T-helper 2 cell treated with Interferon-gamma antibody and Interleukin-4, amounts not matched to agents 100 ng/mL and 5 ng/mL, for 36 hours (primary cell): ENCODE data around the gene LDLRAP1. TPM values are rescaled to one million over a fixed set of nuclear protein-coding genes. Genes with fewer than 3 reads are reported as not detected.

Experiments
- intact Hi-C: fragments of 100-400 bp; cut with micrococcal nuclease; formaldehyde crosslinking; loops from one replicate; pipeline ENCODE4 v1.15.1; 2023
- total RNA-seq: library from RNA; stranded (reverse); gene quantifications from 2 replicates; pipeline ENCODE4 v1.2.3, GENCODE V29; 2022

LDLRAP1 gene
- total RNA-seq, 1 donor from 2014 or later, result 27.5 TPM

DNA sequence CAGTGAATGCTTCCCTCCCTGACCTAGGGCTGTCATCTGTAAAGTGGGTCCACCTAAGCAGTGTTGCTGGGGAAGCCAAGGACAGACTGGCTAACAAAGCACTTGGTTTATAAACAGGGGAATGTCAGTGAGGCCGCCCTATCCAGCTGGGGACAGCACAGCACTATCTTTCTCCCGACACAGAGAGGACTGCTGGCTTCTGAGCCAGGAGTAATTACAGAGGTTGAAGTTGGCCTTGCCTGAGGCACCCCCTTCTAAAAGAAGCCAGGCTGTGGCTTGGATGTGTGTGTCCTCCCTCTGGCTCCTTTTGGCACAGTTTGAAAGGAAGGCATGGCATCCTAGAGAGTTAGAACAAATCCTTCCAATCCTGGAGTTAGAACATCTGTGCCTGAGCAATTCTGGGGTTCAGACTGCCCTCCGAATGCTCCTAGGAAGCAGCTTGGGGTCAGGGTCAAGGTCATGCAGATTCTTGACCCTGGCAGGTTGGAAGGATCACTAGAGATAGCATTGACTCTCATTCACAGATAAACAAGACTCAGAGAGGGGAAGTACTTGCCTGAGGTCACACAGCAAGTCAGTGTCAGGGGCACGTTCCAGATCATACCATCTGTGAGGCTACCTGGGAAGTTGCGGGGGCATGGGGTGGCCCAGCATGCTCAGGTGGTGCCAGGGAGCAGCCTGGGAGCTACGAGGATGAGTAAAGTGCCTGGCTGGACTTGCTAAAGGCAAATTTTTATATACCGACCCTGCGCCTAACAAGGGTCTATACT, 1.3 kb upstream of the LDLRAP1 start:
- intact Hi-C loops, result no loop called here

DNA sequence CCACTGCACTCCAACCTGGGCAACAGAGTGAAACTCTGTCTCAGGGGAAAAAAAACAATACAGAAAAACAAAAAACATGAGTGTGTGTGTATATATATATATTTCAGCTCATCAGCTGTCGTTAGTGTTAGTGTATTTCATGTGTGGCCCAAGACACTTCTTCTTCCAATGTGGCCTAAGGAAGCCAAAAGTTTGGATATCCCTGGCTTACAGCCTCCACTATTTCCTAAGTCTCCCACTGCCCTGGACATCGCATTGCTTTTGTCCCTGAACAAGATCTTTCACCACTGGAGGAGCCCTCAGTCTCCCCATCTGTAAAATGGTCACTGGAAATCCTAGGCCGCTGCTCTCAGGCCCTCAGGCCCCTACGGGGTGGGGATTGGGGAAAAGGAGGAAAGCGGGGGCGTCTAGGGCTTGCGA, 391 bp upstream of the LDLRAP1 start:
- intact Hi-C loops, result no loop called here

DNA sequence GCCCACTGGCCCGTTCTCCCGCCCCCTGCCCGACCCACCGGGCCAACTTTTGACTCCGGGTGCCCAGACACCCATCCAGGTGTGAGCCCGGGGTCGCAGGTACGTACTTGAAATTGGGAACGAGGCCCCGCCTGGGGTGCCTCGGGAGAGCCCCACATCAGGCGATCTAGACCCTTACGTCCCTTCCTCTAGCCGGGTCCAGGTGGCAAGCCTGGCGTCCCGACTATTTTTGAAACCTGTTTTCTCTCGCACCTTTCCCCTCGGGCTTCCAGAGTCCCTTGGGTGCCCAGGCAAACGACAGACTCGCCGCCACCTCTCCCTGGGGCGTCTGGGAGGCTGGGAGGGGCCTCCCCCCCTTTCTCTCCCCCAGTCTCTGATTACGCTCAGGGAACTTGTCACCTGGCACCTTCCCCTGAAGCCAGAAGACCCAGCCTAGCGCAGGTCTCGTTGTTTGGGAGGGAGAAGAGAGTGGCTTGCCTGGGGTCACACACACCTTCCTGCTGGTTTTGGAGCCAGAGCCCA, 898 bp downstream of the LDLRAP1 start:
- intact Hi-C loops, result no loop called here

DNA sequence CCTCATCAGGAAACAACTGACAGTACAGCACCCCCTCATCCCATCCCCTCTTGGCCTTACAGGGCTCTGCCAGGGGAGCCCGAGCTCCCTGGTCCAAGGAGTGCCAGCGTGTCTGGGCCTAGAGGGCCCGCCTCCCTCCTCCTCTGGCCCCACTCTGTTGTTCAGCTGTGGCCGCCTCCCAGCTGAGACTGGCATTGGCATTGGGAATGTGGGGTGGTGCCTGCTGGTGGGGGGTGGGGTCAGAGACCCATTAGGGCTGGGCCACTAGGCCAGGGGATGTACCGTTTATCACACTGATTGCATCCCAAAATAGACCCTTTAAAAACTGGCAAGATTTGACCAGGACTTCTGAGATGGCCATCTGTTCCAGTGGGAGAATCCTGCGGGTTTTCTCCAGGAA, 1.4 kb downstream of the LDLRAP1 start:
- intact Hi-C loops, result loop anchor here (5.0 kb wide), 1 partner anchor 252 kb away; no protein-coding TSS in a partner anchor

DNA sequence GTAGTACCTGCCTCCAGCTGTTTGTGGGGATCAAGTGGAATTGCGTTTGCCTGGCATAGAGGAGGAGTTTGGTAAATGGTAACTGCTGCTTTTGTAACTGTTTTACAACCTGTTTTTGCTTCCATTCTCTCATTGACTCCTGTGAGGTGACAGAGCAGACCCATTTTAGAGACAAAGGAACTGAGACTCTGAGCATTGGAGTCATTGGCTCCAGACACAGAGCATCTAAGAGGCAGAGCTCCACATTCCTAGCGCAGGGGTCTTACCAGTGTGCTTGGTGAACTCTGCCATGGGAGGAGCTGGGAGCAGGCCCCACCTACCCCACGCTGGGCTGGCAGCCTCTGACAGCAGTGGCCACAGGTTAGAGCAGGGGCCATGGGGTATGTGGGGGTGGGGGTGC, 2.4 kb downstream of the LDLRAP1 start:
- intact Hi-C loops, result loop anchor here (5.0 kb wide), 1 partner anchor 252 kb away; no protein-coding TSS in a partner anchor

DNA sequence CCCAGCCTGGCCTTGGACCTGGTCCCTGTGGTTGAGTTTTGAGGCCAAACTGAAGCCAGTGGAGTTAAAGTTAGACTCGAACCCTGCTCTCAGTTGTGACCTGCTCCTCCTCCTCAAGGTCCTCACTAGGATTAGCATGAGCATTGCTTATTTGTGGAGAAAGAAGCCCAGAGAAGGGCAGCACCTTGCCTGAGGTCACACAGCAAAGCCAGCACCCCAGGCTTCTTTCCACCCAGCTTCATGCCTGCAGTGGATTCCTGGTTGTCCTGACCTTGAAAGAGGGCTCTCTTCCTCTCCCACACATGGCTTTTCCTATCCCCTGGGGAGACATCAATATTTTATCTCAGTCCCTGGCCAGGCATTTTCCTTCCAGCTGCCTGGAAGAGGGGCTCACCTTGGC, 2.8 kb downstream of the LDLRAP1 start:
- intact Hi-C loops, result loop anchor here (5.0 kb wide), 1 partner anchor 251 kb away; no protein-coding TSS in a partner anchor

DNA sequence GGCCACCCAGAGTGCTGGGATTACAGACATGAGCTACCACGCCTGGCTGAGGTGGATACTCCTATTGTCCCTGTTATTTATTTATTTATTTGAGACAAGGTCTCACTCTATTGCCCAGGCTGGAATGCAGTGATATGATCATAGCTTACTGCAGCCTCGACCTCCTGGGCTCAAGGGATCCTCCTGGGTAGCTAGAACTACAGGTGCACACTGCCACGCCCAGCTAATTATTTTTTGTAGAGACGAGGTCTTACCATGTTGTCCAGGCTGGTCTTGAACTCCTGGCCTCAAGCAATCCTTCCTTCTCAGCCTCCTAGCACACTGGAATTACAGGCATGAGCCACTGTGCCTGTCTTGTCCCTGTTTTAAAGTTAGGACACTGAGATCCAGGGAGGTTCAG, 5.2 kb downstream of the LDLRAP1 start:
- intact Hi-C loops, result loop anchor here (2.0 to 5.0 kb wide), 2 partner anchors 14 to 249 kb away; no protein-coding TSS in a partner anchor

DNA sequence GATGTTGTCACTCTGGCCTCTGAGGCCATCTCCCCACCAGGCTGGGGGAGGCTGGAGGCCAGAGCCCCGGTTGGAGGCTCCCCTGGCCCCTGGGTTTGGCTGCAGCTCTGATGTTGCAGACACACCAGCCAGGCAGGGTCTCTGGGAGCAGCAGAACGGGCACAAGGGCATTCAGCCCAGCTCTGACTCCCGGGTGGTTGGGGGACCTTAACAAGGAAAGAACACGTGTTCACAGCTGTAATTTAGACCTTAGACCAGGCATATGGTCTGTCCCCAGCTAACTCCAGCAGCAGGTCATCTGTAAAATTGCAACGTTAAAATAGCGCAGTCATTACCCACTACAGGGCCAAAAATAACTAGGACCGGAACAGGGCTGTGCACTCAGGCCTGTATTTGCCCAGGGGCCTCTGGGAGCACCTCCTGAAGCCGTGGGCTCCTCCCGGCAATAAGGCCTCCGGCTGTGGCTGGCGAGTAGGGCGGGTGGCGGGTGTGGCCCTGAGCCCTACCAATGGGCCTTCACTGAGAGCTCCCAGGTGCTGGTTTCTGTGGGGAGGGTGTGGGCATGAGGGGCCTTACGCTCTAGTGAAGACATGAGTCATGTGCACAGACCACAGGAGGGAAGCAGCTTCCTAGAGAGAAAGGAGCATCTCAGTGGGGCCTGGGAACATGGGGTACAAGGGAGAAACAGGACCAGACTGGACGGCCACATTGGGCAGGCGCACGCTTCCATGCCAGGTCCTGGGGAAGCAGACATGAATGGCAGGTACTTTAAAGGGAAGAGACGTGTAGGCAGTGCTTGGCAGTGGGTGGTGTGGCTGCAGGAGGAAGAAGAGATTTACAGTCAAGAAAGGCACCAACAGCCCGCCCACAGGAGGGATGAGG, 6.1 kb downstream of the LDLRAP1 start:
- intact Hi-C loops, result loop anchor here (2.0 to 5.0 kb wide), 2 partner anchors 13 to 248 kb away; no protein-coding TSS in a partner anchor

DNA sequence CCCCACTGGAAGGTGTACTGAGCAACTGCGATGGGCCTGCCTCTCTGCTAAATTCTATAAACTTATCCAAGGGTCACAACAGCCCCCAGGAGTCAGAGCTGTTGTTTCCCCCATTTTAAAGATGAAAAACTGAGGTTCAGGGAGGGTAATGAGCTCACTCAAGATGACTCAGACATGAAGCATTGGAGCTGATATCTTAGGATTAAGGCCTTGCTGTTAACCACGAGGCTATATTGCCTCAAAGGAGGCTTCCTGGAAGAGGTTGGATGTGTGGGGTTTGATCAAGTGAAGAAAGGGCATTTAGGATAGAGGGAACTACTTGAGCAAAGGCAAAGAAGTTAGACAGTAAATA, 6.7 kb downstream of the LDLRAP1 start:
- intact Hi-C loops, result no loop called here

DNA sequence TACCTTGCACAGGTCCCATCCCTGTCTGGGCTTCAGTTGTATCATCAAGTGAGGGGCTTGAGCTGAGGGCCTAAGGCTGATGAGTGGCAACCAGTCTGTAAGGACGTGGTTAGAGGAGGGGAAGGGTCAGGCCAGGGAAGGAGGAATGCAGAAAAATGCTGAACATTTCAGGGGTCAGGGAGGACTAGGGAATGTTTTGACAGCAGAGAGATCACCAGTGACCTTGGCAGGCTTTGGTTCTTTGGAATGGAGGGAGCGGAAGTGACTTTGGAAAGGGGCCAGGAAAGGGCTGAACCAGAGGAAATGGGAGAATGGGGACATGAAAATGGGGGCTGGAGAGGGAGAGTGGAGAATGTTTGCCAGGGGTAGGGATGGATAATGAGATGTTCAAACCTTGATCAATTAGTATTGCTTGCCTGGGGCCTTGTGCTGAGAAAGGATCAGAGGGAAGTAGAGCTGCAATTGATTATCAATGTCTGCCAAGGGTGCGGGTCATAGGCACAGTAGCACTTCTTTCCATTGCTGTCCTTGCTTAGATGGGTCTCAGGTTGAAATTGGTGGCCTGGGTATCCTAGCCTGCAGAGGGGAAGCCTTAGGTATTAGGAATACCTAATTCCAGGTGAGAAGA, 7.4 kb downstream of the LDLRAP1 start:
- intact Hi-C loops, result no loop called here

DNA sequence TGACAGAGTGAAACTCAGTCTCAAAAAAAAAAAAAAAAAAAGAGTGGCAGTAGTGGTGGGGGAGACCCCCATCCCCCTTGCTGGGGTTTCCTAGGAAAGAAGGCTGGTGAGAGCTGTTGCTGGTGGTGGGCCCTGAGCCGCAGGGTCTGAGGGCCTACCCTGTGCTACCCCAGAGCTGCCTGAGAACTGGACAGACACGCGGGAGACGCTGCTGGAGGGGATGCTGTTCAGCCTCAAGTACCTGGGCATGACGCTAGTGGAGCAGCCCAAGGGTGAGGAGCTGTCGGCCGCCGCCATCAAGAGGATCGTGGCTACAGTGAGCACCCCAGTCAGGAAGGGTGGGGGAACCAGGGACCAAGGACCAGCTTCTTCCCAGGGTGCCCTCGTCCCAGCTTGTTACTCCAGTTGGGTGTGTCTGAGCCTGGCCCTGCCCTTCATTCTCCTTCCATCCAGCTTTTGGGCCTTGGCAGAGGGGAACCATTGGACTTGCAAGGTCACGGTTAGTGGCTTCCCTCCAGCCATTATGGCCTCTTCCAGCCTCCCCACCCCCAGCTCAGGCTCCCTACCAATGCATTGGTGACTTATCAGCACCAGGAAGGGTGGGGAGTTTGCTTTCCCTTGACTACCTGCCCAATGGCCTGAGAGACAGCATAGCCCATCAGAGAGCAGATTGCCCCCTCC, 10.5 kb downstream of the LDLRAP1 start:
- intact Hi-C loops, result no loop called here

DNA sequence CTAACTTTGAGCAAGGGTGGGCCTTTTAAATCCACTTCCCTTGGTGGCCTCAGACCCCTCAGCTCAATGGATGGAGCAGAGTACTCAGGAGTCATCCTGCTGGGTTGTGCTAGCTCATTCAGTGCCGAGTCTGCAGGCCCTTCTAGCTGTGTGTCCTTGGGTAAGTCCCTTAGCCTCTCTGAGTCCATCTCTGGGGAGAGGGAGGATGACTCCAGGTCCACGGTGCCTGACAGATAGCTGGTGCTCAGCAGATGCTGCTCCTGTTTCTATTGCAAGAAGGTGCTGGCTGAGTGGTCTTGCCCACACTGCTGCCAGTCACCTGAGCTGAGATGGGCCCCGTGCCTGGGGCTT, 11.0 kb downstream of the LDLRAP1 start:
- intact Hi-C loops, result no loop called here

DNA sequence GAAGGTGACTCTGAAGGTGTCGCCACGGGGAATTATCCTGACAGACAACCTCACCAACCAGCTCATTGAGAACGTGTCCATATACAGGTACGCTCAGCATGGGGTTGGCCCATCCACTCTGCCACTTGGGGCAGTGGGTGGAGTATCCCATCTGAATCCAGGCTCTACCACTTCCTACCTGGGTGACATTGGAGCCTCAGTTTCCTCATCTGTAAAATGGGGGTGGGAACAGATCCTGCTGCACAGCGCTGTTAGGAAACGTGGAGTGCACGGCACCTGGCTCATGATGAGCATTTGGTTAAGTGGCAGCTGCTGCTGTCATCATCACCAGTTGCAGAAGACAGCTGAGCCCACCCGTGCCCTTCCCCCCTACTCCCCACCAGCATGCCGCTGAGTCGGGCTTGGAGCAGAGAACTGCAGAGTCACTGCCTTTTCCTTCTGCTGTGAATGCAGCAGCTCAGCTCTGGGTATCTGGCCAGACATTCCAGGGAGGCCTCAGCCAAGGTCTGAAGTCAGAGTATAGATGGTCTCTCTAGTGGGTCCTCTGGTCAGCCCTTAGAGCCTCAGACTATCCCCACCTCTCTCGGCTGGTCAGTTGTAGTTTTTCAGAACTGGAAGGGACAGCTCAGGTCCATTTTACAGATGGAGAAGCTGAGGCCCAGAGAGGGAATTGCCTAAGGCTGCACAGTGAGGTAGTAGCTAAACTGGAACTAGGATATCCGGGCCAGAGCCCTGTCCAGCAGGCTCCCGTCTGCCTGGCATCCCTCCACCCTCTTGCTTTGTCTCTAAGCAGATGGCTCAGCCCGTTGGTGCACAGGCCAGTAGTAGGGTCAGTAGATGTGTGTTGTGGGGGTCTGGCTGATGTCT, 11.7 kb downstream of the LDLRAP1 start:
- intact Hi-C loops, result no loop called here

DNA sequence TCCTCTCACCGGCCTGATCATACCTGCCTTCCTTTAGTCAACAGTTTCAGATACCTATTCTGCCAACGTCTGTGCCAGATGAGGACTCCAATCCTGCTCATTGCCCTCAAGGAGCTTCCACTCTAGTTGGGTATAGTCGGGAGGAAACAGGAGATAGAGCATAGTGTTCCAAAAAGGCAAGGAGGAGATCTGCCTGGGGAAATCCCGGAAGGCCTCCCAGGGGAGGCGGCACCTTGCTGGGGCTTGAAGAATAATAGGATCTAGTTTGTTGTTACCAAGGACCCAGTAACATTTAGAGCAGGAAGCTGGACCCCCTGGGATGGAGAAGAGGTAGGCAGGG, 12.3 kb downstream of the LDLRAP1 start:
- intact Hi-C loops, result no loop called here

DNA sequence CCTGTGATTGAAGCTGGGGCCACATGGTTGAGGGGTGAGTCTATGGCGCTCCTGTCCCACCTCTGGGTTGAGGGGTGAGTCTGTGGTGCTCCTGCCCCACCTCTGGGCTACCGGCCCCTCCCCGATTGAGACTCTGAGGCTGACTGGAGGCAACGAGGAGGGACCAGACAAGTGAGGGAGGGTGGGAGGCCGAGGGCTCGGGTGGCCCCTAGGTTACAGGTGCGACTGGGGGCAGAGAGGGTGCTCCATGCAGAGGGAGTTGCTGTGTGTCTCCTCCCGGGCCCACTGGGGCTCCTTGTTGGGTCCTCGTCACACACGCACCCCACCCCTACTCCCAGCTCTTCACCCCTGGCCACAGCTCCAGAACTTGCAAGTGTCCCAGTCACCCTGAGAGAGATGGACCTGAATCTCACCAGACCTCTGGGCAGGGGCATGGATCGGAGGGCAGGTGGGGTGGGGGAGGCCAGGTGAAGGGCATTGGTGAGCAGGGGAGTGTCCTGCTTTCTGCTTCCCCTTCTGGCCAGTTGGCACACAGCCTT, 12.8 kb downstream of the LDLRAP1 start:
- intact Hi-C loops, result no loop called here

DNA sequence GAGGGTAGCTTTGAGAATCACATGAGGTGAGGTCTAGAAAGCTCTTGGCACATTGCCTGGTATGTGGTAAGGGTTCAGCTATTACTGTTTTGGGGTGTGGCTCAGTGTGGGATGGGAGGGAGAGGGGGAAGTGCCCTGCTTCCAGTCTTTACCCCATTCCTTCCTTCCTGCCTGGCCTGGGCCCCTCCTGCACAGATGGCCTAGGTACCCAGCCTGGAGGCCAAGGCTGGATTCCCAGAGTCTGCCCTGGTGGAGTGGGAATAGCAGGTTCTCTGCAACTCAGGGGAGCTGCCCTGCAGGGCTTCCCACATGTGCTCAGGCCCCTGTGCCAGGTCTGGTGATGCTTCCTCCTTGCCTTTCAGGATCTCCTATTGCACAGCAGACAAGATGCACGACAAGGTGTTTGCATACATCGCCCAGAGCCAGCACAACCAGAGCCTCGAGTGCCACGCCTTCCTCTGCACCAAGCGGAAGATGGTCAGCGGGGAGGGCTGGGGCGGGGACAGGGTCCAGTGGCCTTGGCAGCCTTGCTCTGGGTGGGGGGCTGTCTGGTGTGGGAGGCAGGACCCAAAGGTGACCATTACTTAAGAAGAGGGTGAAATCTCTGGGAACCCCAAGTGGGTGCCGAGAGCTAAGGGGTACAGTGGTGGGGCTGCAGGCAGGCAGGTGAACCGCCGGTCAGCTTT, 13.5 kb downstream of the LDLRAP1 start:
- intact Hi-C loops, result no loop called here

DNA sequence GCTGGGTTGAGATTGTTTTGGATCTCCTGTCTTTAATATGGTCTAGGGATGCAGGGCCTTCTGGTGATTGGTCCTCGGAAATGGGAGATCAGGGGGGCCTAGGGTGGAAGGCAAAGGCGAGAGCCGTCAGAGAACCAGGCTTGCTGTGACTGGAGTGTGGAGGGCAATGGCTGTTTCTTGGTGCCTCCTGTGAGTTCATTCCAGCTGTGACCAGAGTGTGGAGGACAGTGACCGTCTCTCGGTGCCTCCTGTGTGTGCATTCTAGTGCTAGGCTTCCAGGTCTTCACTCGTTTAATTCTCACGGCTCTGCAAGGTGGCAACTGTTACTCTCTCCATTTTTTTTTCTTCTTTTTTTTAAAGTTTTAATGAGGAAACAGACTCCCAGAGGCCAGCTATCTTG, 14.1 kb downstream of the LDLRAP1 start:
- intact Hi-C loops, result no loop called here

DNA sequence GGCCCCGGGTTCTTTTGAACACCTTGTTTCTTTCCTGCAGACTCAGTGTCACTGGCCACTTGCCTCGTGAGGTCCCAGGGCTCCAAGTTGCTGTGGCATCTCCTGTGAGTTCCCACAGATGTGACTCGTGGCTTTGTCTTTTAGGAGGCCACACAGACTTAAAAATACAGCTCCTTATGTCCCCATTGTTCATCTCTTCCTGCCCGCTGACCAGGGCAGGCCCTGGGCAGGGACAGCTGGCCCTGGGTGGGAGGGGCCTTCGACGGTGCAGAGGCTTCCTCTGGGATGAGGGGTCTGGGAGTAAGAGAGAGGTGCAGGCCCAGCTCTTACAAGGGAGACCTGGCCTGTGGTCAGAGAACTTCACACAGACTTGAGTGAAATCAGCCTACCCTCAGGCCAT, 15.6 kb downstream of the LDLRAP1 start:
- intact Hi-C loops, result no loop called here

DNA sequence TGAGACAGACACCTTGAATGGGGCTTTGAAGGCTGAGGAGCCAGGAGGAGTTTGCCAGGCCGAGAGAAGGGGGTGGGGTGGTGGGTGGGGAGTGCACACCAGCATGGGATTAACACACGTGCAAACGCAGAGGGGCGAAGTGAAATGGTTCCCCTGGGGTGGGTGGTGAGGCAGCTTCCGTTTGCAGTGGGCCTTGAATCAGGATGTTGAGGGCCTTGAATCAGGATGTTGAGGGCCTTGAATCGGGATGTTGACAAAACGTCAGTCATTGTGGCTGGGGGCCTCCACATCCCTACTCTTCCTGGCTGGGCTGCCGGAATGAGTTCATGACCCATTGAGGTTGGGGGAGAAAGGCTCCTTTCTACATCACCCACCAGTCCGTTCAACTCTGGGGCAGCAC, 16.6 kb downstream of the LDLRAP1 start:
- intact Hi-C loops, result no loop called here
